HCT116 (cell line): ENCODE measurements around the gene ATAD3C. TPM values are rescaled to one million over a fixed set of nuclear protein-coding genes. Genes with fewer than 3 reads are reported as not detected.
"Not testable (repeated sequence)": the region's sequence is repeated elsewhere in the genome, so short reads cannot be mapped to it uniquely, and the experiment has no call there.

Experiments used
- ATAC-seq: fragments of 200-7000 bp; cut with Tn5 transposase; 2 replicates; pipeline ENCODE4 v1.9.1; 2020; ENCODE audit warnings: mild to moderate bottlenecking, moderate library complexity
- BruUV-seq: library from RNA; stranded (reverse); fragments of 400-500 nt; replicated peaks from 2 replicates; lab custom pipeline; 2021; lab: Mats Ljungman, UMichigan
- CTCF ChIA-PET: fragments of 300-600 bp; sonication (Branson Sonifier 250); formaldehyde crosslinking; loops from one replicate; lab custom pipeline; 2021; ENCODE audit warnings: antibody characterized with exemption; lab: Charles Lee
- POLR2A ChIA-PET: fragments of 300-600, 350-600 bp; sonication (Branson Sonifier 250); formaldehyde crosslinking; loops from one replicate; lab custom pipeline; 2021; ENCODE audit warnings: antibody characterized with exemption; lab: Charles Lee
- RAD21 ChIA-PET, 2 experiments: fragments of 300-600 bp; sonication (Branson Sonifier 250); formaldehyde crosslinking; loops; one replicate each; lab custom pipeline; 2023; ENCODE audit warnings: low total read pairs in 2 of 2; ENCODE audit not compliant: uncharacterized antibody in 2 of 2, unreplicated experiment in 2 of 2, low non-redundant PET in 1 of 2; lab: Charles Lee
- DNase-seq: peaks from one replicate; pipeline ENCODE4 v3.0.0-alpha.2; 2010; ENCODE audit warnings: low read depth, low spot score
- H2AFZ ChIP-seq: fragments of 200-600 bp; shearing (Covaris generic), sonication (generic); 2 replicates; pipeline ENCODE4 v1.6.1; 2017; ENCODE audit warnings: low read depth, mixed run types, mixed read lengths, antibody characterized with exemption, low read length; ENCODE audit not compliant: poor library complexity, severe bottlenecking
- H3K27ac ChIP-seq: 2 replicates; pipeline ENCODE4 v1.5.1; 2012; ENCODE audit warnings: low read depth, low read length
- H3K27me3 ChIP-seq: fragments of 200-600 bp; sonication (generic); 2 replicates; pipeline ENCODE4 v1.6.1; 2016; ENCODE audit warnings: mixed run types, low read length, mixed read lengths; ENCODE audit not compliant: insufficient read depth
- H3K36me3 ChIP-seq, 2 experiments: fragments of 200-500 bp in 1 of 2; fragments of 200-600 bp in 1 of 2; sonication (Bioruptor generic) in 1 of 2; sonication (generic) in 1 of 2; 2 replicates each; pipeline versions ENCODE4 v1.5.1 to v1.6.1; 2014 to 2016; ENCODE audit warnings: low read length in 2 of 2, inconsistent platforms in 1 of 2, mixed read lengths in 1 of 2, mixed run types in 1 of 2; ENCODE audit not compliant: insufficient read depth in 2 of 2, control insufficient read depth in 1 of 2
- H3K4me1 ChIP-seq, 2 experiments: fragments of 200-600 bp in 1 of 2; sonication (generic) in 1 of 2; 2 replicates each; pipeline versions ENCODE4 v1.5.1 to v1.6.1; 2012 to 2017; ENCODE audit warnings: low read length in 2 of 2, inconsistent platforms in 1 of 2, mild to moderate bottlenecking in 1 of 2, mixed read lengths in 1 of 2, mixed run types in 1 of 2, moderate library complexity in 1 of 2; ENCODE audit not compliant: insufficient read depth in 2 of 2, control insufficient read depth in 1 of 2
- H3K4me2 ChIP-seq: fragments of 200-600 bp; sonication (generic); 2 replicates; pipeline ENCODE4 v1.6.1; 2017; ENCODE audit warnings: mixed run types, low read length, mixed read lengths
- H3K4me3 ChIP-seq, 2 experiments: fragments of 200-600 bp in 1 of 2; sonication (generic) in 1 of 2; replicated peaks in 1 of 2; 2 replicates each; pipeline ENCODE4 v1.5.1; 2011 to 2016; ENCODE audit warnings: low read length in 2 of 2, control low read depth in 1 of 2, low read depth in 1 of 2, mild to moderate bottlenecking in 1 of 2, mixed read lengths in 1 of 2, mixed run types in 1 of 2
- H3K79me2 ChIP-seq: fragments of 200-600 bp; sonication (generic); 2 replicates; pipeline ENCODE4 v1.6.1; 2017; ENCODE audit warnings: mild to moderate bottlenecking, mixed run types, low read length, moderate library complexity, mixed read lengths; ENCODE audit not compliant: insufficient read depth
- H3K9ac ChIP-seq: fragments of 200-600 bp; sonication (generic); 2 replicates; pipeline ENCODE4 v1.6.1; 2016; ENCODE audit warnings: low read length, mixed read lengths
- H3K9me2 ChIP-seq: fragments of 200-600 bp; sonication (generic), shearing (Covaris generic); 2 replicates; pipeline ENCODE4 v1.6.1; 2017; ENCODE audit warnings: mixed run types, mild to moderate bottlenecking, moderate library complexity; ENCODE audit not compliant: insufficient read depth
- H3K9me3 ChIP-seq, 2 experiments: fragments of 200-500 bp in 1 of 2; fragments of 200-600 bp in 1 of 2; sonication (Bioruptor generic) in 1 of 2; sonication (generic) in 1 of 2; 2 replicates each; pipeline ENCODE4 v1.6.1; 2014 to 2017; ENCODE audit warnings: low read length in 2 of 2, mixed read lengths in 2 of 2, inconsistent platforms in 1 of 2, low read depth in 1 of 2, mild to moderate bottlenecking in 1 of 2, mixed run types in 1 of 2, moderate library complexity in 1 of 2; ENCODE audit not compliant: control insufficient read depth in 1 of 2, insufficient read depth in 1 of 2
- H4K20me1 ChIP-seq: fragments of 200-600 bp; sonication (generic), shearing (Covaris generic); 2 replicates; pipeline ENCODE4 v1.6.1; 2017; ENCODE audit warnings: mixed run types, mild to moderate bottlenecking, moderate library complexity; ENCODE audit not compliant: insufficient read depth
- REST ChIP-seq: IDR thresholded peaks from 2 replicates; pipeline ENCODE4 v1.6.1; 2012; ENCODE audit warnings: low read depth
- SRF ChIP-seq: IDR thresholded peaks from 2 replicates; pipeline ENCODE4 v1.6.1; 2012; ENCODE audit warnings: low read depth
- ZFX ChIP-seq: fragments of 450-650 bp; IDR thresholded peaks from 2 replicates; pipeline ENCODE4 v1.6.1; 2017
- intact Hi-C: fragments of 100-400 bp; cut with micrococcal nuclease; formaldehyde crosslinking; loops from 2 replicates; pipeline ENCODE4 v1.10.0; 2022
- total RNA-seq: library from RNA; stranded (reverse); gene quantifications from one replicate; pipeline ENCODE4 v1.2.1, GENCODE V29; 2021; ENCODE audit not compliant: unreplicated experiment

ATAD3C gene
- total RNA-seq, 1 experiment from 2014 or later = 0.61 TPM

DNA sequence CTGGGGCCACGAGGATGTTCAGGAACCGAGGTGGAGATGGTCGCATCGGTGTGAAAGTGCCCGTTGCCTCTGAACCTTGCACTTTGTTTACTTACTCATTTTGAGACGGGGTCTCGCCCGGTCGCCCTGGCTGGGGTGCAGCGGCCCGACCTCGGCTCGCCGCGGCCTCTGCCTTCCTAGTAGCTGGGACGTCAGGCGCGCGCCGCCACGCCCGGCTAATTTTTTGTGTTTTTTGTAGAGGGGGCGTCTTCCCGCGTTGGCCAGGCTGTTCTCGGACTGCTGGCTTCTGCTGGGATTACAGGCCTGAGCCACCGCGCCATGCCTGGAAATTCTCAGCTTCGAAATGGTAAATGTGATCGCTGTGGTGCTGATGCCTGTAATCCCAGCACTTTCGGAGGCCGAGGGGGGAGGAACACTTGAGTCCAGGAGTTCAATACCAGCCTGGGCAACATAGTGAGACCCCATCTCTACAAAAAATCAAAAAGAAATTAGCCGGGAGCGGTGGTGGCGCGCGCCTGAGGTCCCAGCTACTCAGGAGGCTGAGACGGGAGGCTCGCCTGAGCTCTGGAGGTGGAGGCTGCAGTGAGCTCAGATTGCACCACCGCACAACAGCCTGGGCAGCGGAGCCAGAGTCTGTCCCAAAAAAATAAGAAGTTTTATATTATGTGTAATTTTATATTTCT lies 41.7 kb upstream of the ATAD3C start:
- peaks cover 59% of the 10 kb centered on the region for H3K79me2 ChIP-seq
- peak overlapping the region; percentile 95 for H3K4me2 ChIP-seq
- peaks cover 0 to 4% of the 10 kb centered on the region in 2 experiments; a peak in 1 of 4 replicates for H3K9me3 ChIP-seq
- intact Hi-C loops = loop anchor here (2.0 kb wide), 1 partner anchor 25 kb away; no protein-coding TSS in a partner anchor
- BruUV-seq = no TSS peak
- ATAC-seq (peak; percentile 38), DNase-seq (no peak)
- CTCF ChIA-PET = interaction anchor here (0.8 kb wide), 2 partner anchors 34 to 97 kb away, joined by 3 read pairs; no protein-coding TSS in a partner anchor
- no peak overlapping the region for H2AFZ ChIP-seq
- RAD21 ChIA-PET = no interaction called here
- H3K9me2 ChIP-seq = no peaks in the 10 kb centered on the region
- H3K4me3 ChIP-seq = peak overlapping the region; percentile 88 to 92
- H3K36me3 ChIP-seq = peaks cover 9 to 26% of the 10 kb centered on the region in 2 experiments; a peak in 3 of 4 replicates
- H3K9ac ChIP-seq = peak overlapping the region; percentile 98
- no peaks in the 10 kb centered on the region for H3K27me3 ChIP-seq
- TF ChIP-seq REST (no peak), SRF (no peak), ZFX (peak; percentile 74)
- peaks cover 17 to 25% of the 10 kb centered on the region in 2 experiments for H3K4me1 ChIP-seq
- H4K20me1 ChIP-seq = peaks cover 4% of the 10 kb centered on the region; the same call in 1 of the 2 replicates
- peak overlapping the region; percentile 99 for H3K27ac ChIP-seq
- POLR2A ChIA-PET = interaction anchor here (1.0 to 2.0 kb wide), 2 partner anchors 9 to 16 kb away, joined by 3 to 7 read pairs; partner anchors contain the start of gene CCNL2

DNA sequence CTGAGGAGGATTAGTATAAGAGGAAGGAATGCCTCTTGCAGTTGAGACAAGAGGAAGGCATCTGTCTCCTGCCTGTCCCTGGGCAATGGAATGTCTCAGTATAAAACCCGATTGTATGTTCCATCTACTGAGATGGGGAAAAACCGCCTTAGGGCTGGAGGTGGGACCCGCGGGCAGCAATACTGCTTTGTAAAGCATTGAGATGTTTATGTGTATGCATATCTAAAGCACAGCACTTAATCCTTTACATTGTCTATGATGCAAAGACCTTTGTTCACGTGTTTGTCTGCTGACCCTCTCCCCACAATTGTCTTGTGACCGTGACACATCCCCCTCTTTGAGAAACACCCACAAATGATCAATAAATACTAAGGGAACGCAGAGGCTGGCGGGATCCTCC lies 39.3 kb upstream of the ATAD3C start:
- H3K9ac ChIP-seq, H3K4me2 ChIP-seq, H3K4me3 ChIP-seq, H3K27ac ChIP-seq, H3K9me2 ChIP-seq, H4K20me1 ChIP-seq, BruUV-seq, ATAC-seq, intact Hi-C loops, DNase-seq, H3K27me3 ChIP-seq, CTCF ChIA-PET, H3K9me3 ChIP-seq, H2AFZ ChIP-seq: not testable (repeated sequence)
- H3K36me3 ChIP-seq = peaks cover 5 to 18% of the 10 kb centered on the region in 2 experiments; a peak in 3 of 4 replicates
- H3K79me2 ChIP-seq = peaks cover 45% of the 10 kb centered on the region
- H3K4me1 ChIP-seq = peaks cover 16 to 18% of the 10 kb centered on the region in 2 experiments
- ChIA-PET POLR2A (interaction anchor here (1.0 kb wide), 1 partner anchor 22 kb away, joined by 3 read pairs; no protein-coding TSS in a partner anchor), RAD21 (interaction anchor here in 1 of 2 experiments (0.6 kb wide), 1 partner anchor 12 kb away, joined by 6 read pairs; no protein-coding TSS in a partner anchor)
